Measurements from ENCODE around the gene PDE6A. TPM values are rescaled to one million over a fixed set of nuclear protein-coding genes. Genes with fewer than 3 reads are reported as not detected.
"Not testable (repeated sequence)": the region's sequence is repeated elsewhere in the genome, so short reads cannot be mapped to it uniquely, and the experiment has no call there.

PDE6A gene
- total RNA-seq, 1 donor, result not detected

- no peak for TF ChIP-seq CTCF (IDR thresholded peaks at IDR 0.05; ENCODE audit: insufficient read depth, low read length)
- DNase-seq (ENCODE audit: low read depth), result no peak
- no peak overlapping the region for H3K4me3 ChIP-seq (ENCODE audit: low read depth, low read length)
These were observed 56.3 kb downstream of the PDE6A start for GRCh38 chr5:149888280-149888679.

- DNase-seq (ENCODE audit: low read depth), result peak; percentile 90
- no peak for TF ChIP-seq CTCF (IDR thresholded peaks at IDR 0.05; ENCODE audit: insufficient read depth, low read length)
- no peak overlapping the region for H3K4me3 ChIP-seq (ENCODE audit: low read depth, low read length)
These were observed 56.9 kb downstream of the PDE6A start for GRCh38 chr5:149887622-149888183.

- DNase-seq (ENCODE audit: low read depth), result peak; percentile 61
- no peak for TF ChIP-seq CTCF (IDR thresholded peaks at IDR 0.05; ENCODE audit: insufficient read depth, low read length)
- no peak overlapping the region for H3K4me3 ChIP-seq (ENCODE audit: low read depth, low read length)
These were observed 57.7 kb downstream of the PDE6A start for GRCh38 chr5:149886692-149887470.

GRCh38 chr5:149886060-149886459 is 58.5 kb downstream of the PDE6A start:
- TF ChIP-seq CTCF (IDR thresholded peaks at IDR 0.05; ENCODE audit: insufficient read depth, low read length), result no peak
- H3K4me3 ChIP-seq (ENCODE audit: low read depth, low read length), result no peak overlapping the region
- peak; percentile 10 for DNase-seq (ENCODE audit: low read depth)

- no peak for DNase-seq (ENCODE audit: low read depth)
- H3K4me3 ChIP-seq (ENCODE audit: low read depth, low read length), result no peak overlapping the region
- TF ChIP-seq CTCF (IDR thresholded peaks at IDR 0.05; ENCODE audit: insufficient read depth, low read length), result no peak
These were observed 59.1 kb downstream of the PDE6A start for GRCh38 chr5:149885513-149885912.

GRCh38 chr5:149883550-149883949 is 61.0 kb downstream of the PDE6A start:
- H3K4me3 ChIP-seq (ENCODE audit: low read depth, low read length), result no peak overlapping the region
- no peak for TF ChIP-seq CTCF (IDR thresholded peaks at IDR 0.05; ENCODE audit: insufficient read depth, low read length)
- no peak for DNase-seq (ENCODE audit: low read depth)

- not testable (repeated sequence) for H3K4me3 ChIP-seq (ENCODE audit: low read depth, low read length); DNase-seq (ENCODE audit: low read depth)
These were observed 62.0 kb downstream of the PDE6A start for GRCh38 chr5:149882633-149883032.

Data from fibroblast of the aortic adventitia (primary cell).